ENCODE measurements around the gene COPA. TPM values are rescaled to one million over a fixed set of nuclear protein-coding genes. Genes with fewer than 3 reads are reported as not detected.

The COPA gene
- total and polyA plus RNA-seq, 10 of the 15 experiments (the other 5 are each of a cell fraction or from before 2014, with no cell fraction given), result 53.7 to 180 (median 123) TPM

DNA sequence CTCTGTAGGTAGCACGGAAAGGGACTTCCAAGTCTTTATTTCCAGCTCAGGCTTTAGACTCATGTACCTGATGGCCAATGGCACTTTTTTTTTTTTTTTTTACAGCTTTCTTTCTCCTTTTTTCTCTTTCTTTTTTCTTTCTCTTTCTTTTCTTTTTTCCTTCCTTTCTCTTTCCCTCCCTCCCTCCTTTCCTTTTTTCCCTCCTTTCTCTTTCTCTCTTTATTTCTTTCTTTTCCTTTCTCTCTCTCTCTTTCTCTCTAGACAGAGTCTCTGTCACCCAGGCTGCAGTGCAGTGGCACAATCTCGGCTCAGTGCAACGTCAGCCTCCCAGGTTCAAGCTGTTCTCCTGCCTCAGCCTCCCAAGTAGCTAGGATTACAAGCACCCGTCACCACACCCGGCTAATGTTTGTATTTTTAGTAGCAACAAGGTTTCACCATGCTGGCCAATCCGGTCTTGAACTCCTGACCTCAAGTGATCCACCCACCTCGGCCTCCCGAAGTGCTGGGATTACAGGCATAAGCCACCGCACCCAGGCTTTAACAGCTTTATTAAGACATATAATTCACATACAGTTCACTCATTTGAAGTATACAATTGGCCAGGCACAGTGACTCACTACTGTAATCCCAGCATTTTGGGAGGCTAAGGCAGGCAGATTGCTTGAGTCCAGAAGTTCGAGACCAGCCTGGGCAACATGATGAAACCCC lies 75.6 kb downstream of the COPA start:
- H3K4me3 ChIP-seq, result no peak overlapping the region
- no peak for ATAC-seq
- BruUV-seq (replicated peaks), result no TSS peak
- peaks cover 3% of the 10 kb centered on the region for H3K4me1 ChIP-seq (ENCODE audit: control insufficient read depth, insufficient read depth, low read length)
- ChIA-PET RAD21 (ENCODE audit: unreplicated experiment) (no interaction called here), CTCF (interaction anchor here (1.8 to 8.1 kb wide), 3 partner anchors 15 to 24 kb away, joined by 5 to 86 read pairs (median 5); partner anchors contain the start of gene PEX19), POLR2A (interaction anchor here (0.6 kb wide), 1 partner anchor 11 kb away, joined by 3 read pairs; no protein-coding TSS in a partner anchor), SMC1A (ENCODE audit: uncharacterized antibody, unreplicated experiment) (interaction anchor here (0.7 to 2.0 kb wide), 4 partner anchors 15 to 295 kb away, joined by 3 to 4 read pairs (median 3); no protein-coding TSS in a partner anchor)
- TF ChIP-seq MYC (IDR thresholded peaks at IDR 0.05; ENCODE audit: insufficient read depth, insufficient read length, insufficient replicate concordance, low read length, severe bottlenecking) (no peak), EP300 (IDR thresholded peaks at IDR 0.05; ENCODE audit: borderline replicate concordance in 1 of 2, control insufficient read depth in 1 of 2, low read depth in 2 of 2, low read length in 2 of 2) (no peak), POLR2AphosphoS2 (IDR thresholded peaks at IDR 0.05; ENCODE audit: low read depth, low read length) (no peak), POU2F2 (IDR thresholded peaks at IDR 0.05; ENCODE audit: borderline replicate concordance, low read depth, low read length) (no peak), MTA2 (IDR thresholded peaks at IDR 0.05; ENCODE audit: low read depth) (no peak), EGR1 (IDR thresholded peaks at IDR 0.05; ENCODE audit: borderline replicate concordance in 1 of 2, low read depth in 2 of 2, low read length in 2 of 2) (no peak), SMAD5 (IDR thresholded peaks at IDR 0.05; ENCODE audit: low read depth) (no peak), RBBP5 (conservative IDR thresholded peaks at IDR 0.05) (no peak)
- TF ChIP-seq, protein P1, sequence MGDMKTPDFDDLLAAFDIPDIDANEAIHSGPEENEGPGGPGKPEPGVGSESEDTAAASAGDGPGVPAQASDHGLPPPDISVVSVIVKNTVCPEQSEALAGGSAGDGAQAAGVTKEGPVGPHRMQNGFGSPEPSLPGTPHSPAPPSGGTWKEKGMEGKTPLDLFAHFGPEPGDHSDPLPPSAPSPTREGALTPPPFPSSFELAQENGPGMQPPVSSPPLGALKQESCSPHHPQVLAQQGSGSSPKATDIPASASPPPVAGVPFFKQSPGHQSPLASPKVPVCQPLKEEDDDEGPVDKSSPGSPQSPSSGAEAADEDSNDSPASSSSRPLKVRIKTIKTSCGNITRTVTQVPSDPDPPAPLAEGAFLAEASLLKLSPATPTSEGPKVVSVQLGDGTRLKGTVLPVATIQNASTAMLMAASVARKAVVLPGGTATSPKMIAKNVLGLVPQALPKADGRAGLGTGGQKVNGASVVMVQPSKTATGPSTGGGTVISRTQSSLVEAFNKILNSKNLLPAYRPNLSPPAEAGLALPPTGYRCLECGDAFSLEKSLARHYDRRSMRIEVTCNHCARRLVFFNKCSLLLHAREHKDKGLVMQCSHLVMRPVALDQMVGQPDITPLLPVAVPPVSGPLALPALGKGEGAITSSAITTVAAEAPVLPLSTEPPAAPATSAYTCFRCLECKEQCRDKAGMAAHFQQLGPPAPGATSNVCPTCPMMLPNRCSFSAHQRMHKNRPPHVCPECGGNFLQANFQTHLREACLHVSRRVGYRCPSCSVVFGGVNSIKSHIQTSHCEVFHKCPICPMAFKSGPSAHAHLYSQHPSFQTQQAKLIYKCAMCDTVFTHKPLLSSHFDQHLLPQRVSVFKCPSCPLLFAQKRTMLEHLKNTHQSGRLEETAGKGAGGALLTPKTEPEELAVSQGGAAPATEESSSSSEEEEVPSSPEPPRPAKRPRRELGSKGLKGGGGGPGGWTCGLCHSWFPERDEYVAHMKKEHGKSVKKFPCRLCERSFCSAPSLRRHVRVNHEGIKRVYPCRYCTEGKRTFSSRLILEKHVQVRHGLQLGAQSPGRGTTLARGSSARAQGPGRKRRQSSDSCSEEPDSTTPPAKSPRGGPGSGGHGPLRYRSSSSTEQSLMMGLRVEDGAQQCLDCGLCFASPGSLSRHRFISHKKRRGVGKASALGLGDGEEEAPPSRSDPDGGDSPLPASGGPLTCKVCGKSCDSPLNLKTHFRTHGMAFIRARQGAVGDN (IDR thresholded peaks at IDR 0.05), result no peak
- TF ChIP-seq, protein P2, sequence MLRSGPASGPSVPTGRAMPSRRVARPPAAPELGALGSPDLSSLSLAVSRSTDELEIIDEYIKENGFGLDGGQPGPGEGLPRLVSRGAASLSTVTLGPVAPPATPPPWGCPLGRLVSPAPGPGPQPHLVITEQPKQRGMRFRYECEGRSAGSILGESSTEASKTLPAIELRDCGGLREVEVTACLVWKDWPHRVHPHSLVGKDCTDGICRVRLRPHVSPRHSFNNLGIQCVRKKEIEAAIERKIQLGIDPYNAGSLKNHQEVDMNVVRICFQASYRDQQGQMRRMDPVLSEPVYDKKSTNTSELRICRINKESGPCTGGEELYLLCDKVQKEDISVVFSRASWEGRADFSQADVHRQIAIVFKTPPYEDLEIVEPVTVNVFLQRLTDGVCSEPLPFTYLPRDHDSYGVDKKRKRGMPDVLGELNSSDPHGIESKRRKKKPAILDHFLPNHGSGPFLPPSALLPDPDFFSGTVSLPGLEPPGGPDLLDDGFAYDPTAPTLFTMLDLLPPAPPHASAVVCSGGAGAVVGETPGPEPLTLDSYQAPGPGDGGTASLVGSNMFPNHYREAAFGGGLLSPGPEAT (IDR thresholded peaks at IDR 0.05; ENCODE audit: low read depth), result no peak
- TF ChIP-seq, protein P3, sequence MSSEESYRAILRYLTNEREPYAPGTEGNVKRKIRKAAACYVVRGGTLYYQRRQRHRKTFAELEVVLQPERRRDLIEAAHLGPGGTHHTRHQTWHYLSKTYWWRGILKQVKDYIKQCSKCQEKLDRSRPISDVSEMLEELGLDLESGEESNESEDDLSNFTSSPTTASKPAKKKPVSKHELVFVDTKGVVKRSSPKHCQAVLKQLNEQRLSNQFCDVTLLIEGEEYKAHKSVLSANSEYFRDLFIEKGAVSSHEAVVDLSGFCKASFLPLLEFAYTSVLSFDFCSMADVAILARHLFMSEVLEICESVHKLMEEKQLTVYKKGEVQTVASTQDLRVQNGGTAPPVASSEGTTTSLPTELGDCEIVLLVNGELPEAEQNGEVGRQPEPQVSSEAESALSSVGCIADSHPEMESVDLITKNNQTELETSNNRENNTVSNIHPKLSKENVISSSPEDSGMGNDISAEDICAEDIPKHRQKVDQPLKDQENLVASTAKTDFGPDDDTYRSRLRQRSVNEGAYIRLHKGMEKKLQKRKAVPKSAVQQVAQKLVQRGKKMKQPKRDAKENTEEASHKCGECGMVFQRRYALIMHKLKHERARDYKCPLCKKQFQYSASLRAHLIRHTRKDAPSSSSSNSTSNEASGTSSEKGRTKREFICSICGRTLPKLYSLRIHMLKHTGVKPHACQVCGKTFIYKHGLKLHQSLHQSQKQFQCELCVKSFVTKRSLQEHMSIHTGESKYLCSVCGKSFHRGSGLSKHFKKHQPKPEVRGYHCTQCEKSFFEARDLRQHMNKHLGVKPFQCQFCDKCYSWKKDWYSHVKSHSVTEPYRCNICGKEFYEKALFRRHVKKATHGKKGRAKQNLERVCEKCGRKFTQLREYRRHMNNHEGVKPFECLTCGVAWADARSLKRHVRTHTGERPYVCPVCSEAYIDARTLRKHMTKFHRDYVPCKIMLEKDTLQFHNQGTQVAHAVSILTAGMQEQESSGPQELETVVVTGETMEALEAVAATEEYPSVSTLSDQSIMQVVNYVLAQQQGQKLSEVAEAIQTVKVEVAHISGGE (CRISPR knock-in tag; IDR thresholded peaks at IDR 0.05), result no peak
- intact Hi-C loops (cut with micrococcal nuclease; ENCODE audit: unreplicated experiment), result no loop called here
- no peak for FAIRE-seq
- H3K9me3 ChIP-seq (replicated peaks; ENCODE audit: control insufficient read depth, insufficient read depth, low read length), result no peaks in the 10 kb centered on the region
- in situ Hi-C loops (cut with MboI), result no loop called here
- H3K79me2 ChIP-seq (ENCODE audit: control insufficient read depth, insufficient read depth, low read length), result no peaks in the 10 kb centered on the region
- no peaks in the 10 kb centered on the region for H3K36me3 ChIP-seq (ENCODE audit: control insufficient read depth in 2 of 2, insufficient read depth in 2 of 2, low read length in 1 of 2)
- H3K9ac ChIP-seq (ENCODE audit: control insufficient read depth, insufficient read depth, low read length), result no peak overlapping the region
- H3K27me3 ChIP-seq (replicated peaks in 1 of 2; ENCODE audit: control insufficient read depth in 2 of 2, insufficient read depth in 2 of 2, low read length in 1 of 2), result no peaks in the 10 kb centered on the region
- no peak for DNase-seq (ENCODE audit: low read depth, low spot score)
- H4K20me1 ChIP-seq (ENCODE audit: control insufficient read depth, insufficient read depth), result no peaks in the 10 kb centered on the region
- no peak overlapping the region for H3K27ac ChIP-seq (ENCODE audit: control insufficient read depth, insufficient read depth)
- no peak overlapping the region for H3K4me2 ChIP-seq (ENCODE audit: control insufficient read depth, insufficient read depth)
- WGBS (ENCODE audit: insufficient coverage, insufficient replicate concordance, low lambda C conversion rate, missing lambda C conversion rate), result 56% methylated on average over 9 of the region's 10 CpGs
- no peak overlapping the region for H2AFZ ChIP-seq (ENCODE audit: control insufficient read depth, low read depth, low read length)

Data from GM12878 (cell line).